NB4 (cell line): ENCODE measurements around the gene NCBP2L.

ENCODE experiments used
- DNase-seq: peaks from one replicate; pipeline ENCODE4 v3.0.0; 2010; ENCODE audit warnings: low read depth
- H3K4me3 ChIP-seq: one replicate; pipeline ENCODE4 v1.5.1; 2011; ENCODE audit warnings: mild to moderate bottlenecking, low read depth, low read length, moderate library complexity
- CTCF ChIP-seq: IDR thresholded peaks from one replicate; pipeline ENCODE4 v1.5.1; 2012; ENCODE audit warnings: low read depth, low read length
- MAX ChIP-seq: IDR thresholded peaks from 2 replicates; pipeline ENCODE4 v1.6.1; 2011; ENCODE audit warnings: low read depth, low read length
- MYC ChIP-seq: IDR thresholded peaks from 2 replicates; pipeline ENCODE4 v1.6.1; 2011; ENCODE audit warnings: low read depth, low read length
- POLR2A ChIP-seq: IDR thresholded peaks from 2 replicates; pipeline ENCODE4 v1.6.1; 2011; ENCODE audit warnings: mild to moderate bottlenecking; ENCODE audit not compliant: insufficient read length; ENCODE audit errors: extremely low read depth

NCBP2L gene

GRCh38 chrX:107831071-107831730 is 53.7 kb downstream of the NCBP2L start:
- DNase-seq: no peak

GRCh38 chrX:107834275-107835201 is 57.0 kb downstream of the NCBP2L start:
- H3K4me3 ChIP-seq: no peak overlapping the region
- DNase-seq: no peak

More at GRCh38 chrX:107831071-107831730, 53.7 kb downstream of the NCBP2L start:
- TF ChIP-seq MAX: no peak
- no peak for TF ChIP-seq MYC
- TF ChIP-seq POLR2A: no peak
- no peak for TF ChIP-seq CTCF
- H3K4me3 ChIP-seq: no peak overlapping the region

GRCh38 chrX:107836958-107837357 is 59.4 kb downstream of the NCBP2L start:
- no peak for DNase-seq
- H3K4me3 ChIP-seq: no peak overlapping the region
- no peak for TF ChIP-seq MYC
- TF ChIP-seq POLR2A: no peak
- TF ChIP-seq MAX: no peak
- no peak for TF ChIP-seq CTCF

More at GRCh38 chrX:107834275-107835201, 57.0 kb downstream of the NCBP2L start:
- TF ChIP-seq MAX (no peak), CTCF (no peak), POLR2A (no peak), MYC (no peak)

- TF ChIP-seq MAX: no peak
- TF ChIP-seq CTCF: no peak
- no peak for TF ChIP-seq MYC
- no peak for TF ChIP-seq POLR2A
- no peak for DNase-seq
- H3K4me3 ChIP-seq: no peak overlapping the region
Measured at GRCh38 chrX:107840971-107841370, 63.4 kb downstream of the NCBP2L start.

- H3K4me3 ChIP-seq: no peak overlapping the region
- no peak for DNase-seq
- TF ChIP-seq CTCF: no peak
- TF ChIP-seq MYC: no peak
- no peak for TF ChIP-seq POLR2A
- no peak for TF ChIP-seq MAX
Measured at GRCh38 chrX:107842715-107843400, 65.3 kb downstream of the NCBP2L start.
